ENCODE results near the gene SHMT1. TPM values are rescaled to one million over a fixed set of nuclear protein-coding genes. Genes with fewer than 3 reads are reported as not detected.
"Not testable (repeated sequence)": the region's sequence is repeated elsewhere in the genome, so short reads cannot be mapped to it uniquely, and the experiment has no call there.

SHMT1 gene
- total RNA-seq, 1 donor from 2014 or later = 6.4 TPM

GRCh38 chr17:18344021-18344420 lies 19.3 kb downstream of the SHMT1 start:
- Histone ChIP-seq H3K9me3 (ENCODE audit: insufficient read depth, low read depth, low read length) (no peaks in the 10 kb centered on the region), H3K27me3 (ENCODE audit: insufficient read depth, low read length) (no peaks in the 10 kb centered on the region), H3K79me2 (ENCODE audit: insufficient read depth, low read length) (no peaks in the 10 kb centered on the region), H3K4me1 (ENCODE audit: insufficient read depth, low read length) (no peaks in the 10 kb centered on the region), H3K4me2 (ENCODE audit: low read length) (no peak overlapping the region), H3K36me3 (ENCODE audit: insufficient read depth, low read length) (peaks cover 2% of the 10 kb centered on the region), H3K9ac (ENCODE audit: low read length) (no peak overlapping the region), H3K27ac (ENCODE audit: low read depth, low read length) (no peak overlapping the region), H3K4me3 (ENCODE audit: insufficient read depth, low read depth, low read length) (no peak overlapping the region), H2AFZ (ENCODE audit: low read depth, low read length) (no peak overlapping the region), H4K20me1 (ENCODE audit: insufficient read depth, low read length) (no peaks in the 10 kb centered on the region)
- no peak for DNase-seq (ENCODE audit: low read depth)
- Mint-ChIP-seq H3K27me3 (ENCODE audit: low read depth, unreplicated experiment) (no peaks in the 10 kb centered on the region), H3K4me1 (ENCODE audit: low read depth, unreplicated experiment) (no peaks in the 10 kb centered on the region), H3K36me3 (ENCODE audit: low read depth, unreplicated experiment) (peaks cover 25% of the 10 kb centered on the region), H3K9me3 (ENCODE audit: unreplicated experiment) (peaks cover 5% of the 10 kb centered on the region), H3K27ac (ENCODE audit: unreplicated experiment) (no peak overlapping the region), H3K4me3 (ENCODE audit: unreplicated experiment) (no peak overlapping the region)
- no peak for TF ChIP-seq CTCF (IDR thresholded peaks at IDR 0.05; ENCODE audit: insufficient read depth, low read depth, low read length)
- no peak for TF ChIP-seq EZH2 (IDR thresholded peaks at IDR 0.05; ENCODE audit: insufficient read depth, low read length)
- no peak for FAIRE-seq

GRCh38 chr17:18339933-18340332 lies 23.4 kb downstream of the SHMT1 start:
- no peak overlapping the region for H3K4me2 ChIP-seq (ENCODE audit: low read length)
- H3K9me3 Mint-ChIP-seq (ENCODE audit: unreplicated experiment) = peaks cover 8% of the 10 kb centered on the region
- H3K4me1 Mint-ChIP-seq (ENCODE audit: low read depth, unreplicated experiment) = no peaks in the 10 kb centered on the region
- FAIRE-seq = no peak
- H3K36me3 Mint-ChIP-seq (ENCODE audit: low read depth, unreplicated experiment) = peaks cover 32% of the 10 kb centered on the region
- H3K27ac Mint-ChIP-seq (ENCODE audit: unreplicated experiment) = no peak overlapping the region
- DNase-seq (ENCODE audit: low read depth) = no peak
- no peaks in the 10 kb centered on the region for H4K20me1 ChIP-seq (ENCODE audit: insufficient read depth, low read length)
- H3K9ac ChIP-seq (ENCODE audit: low read length) = no peak overlapping the region
- no peak overlapping the region for H3K4me3 ChIP-seq (ENCODE audit: insufficient read depth, low read depth, low read length)
- peaks cover 2% of the 10 kb centered on the region for H3K36me3 ChIP-seq (ENCODE audit: insufficient read depth, low read length)
- no peak overlapping the region for H3K4me3 Mint-ChIP-seq (ENCODE audit: unreplicated experiment)
- no peak overlapping the region for H2AFZ ChIP-seq (ENCODE audit: low read depth, low read length)
- H3K79me2 ChIP-seq (ENCODE audit: insufficient read depth, low read length) = no peaks in the 10 kb centered on the region
- no peaks in the 10 kb centered on the region for H3K4me1 ChIP-seq (ENCODE audit: insufficient read depth, low read length)
- H3K27me3 Mint-ChIP-seq (ENCODE audit: low read depth, unreplicated experiment) = no peaks in the 10 kb centered on the region
- no peak overlapping the region for H3K27ac ChIP-seq (ENCODE audit: low read depth, low read length)
- TF ChIP-seq CTCF (IDR thresholded peaks at IDR 0.05; ENCODE audit: insufficient read depth, low read depth, low read length) (no peak), EZH2 (IDR thresholded peaks at IDR 0.05; ENCODE audit: insufficient read depth, low read length) (no peak)
- no peaks in the 10 kb centered on the region for H3K27me3 ChIP-seq (ENCODE audit: insufficient read depth, low read length)
- no peaks in the 10 kb centered on the region for H3K9me3 ChIP-seq (ENCODE audit: insufficient read depth, low read depth, low read length)

- not testable (repeated sequence) for H3K36me3 ChIP-seq (ENCODE audit: insufficient read depth, low read length); FAIRE-seq; DNase-seq (ENCODE audit: low read depth); H3K9me3 ChIP-seq (ENCODE audit: insufficient read depth, low read depth, low read length); H3K27ac Mint-ChIP-seq (ENCODE audit: unreplicated experiment); H3K4me3 Mint-ChIP-seq (ENCODE audit: unreplicated experiment); H3K4me1 ChIP-seq (ENCODE audit: insufficient read depth, low read length); H3K27me3 ChIP-seq (ENCODE audit: insufficient read depth, low read length); H3K4me1 Mint-ChIP-seq (ENCODE audit: low read depth, unreplicated experiment); H3K79me2 ChIP-seq (ENCODE audit: insufficient read depth, low read length); H3K4me3 ChIP-seq (ENCODE audit: insufficient read depth, low read depth, low read length); H3K27me3 Mint-ChIP-seq (ENCODE audit: low read depth, unreplicated experiment); H3K4me2 ChIP-seq (ENCODE audit: low read length); H4K20me1 ChIP-seq (ENCODE audit: insufficient read depth, low read length); H2AFZ ChIP-seq (ENCODE audit: low read depth, low read length); H3K27ac ChIP-seq (ENCODE audit: low read depth, low read length); H3K9me3 Mint-ChIP-seq (ENCODE audit: unreplicated experiment); H3K9ac ChIP-seq (ENCODE audit: low read length)
- peaks cover 32% of the 10 kb centered on the region for H3K36me3 Mint-ChIP-seq (ENCODE audit: low read depth, unreplicated experiment)
Measured at GRCh38 chr17:18338158-18338557, 25.2 kb downstream of the SHMT1 start.

Measured in astrocyte (in vitro differentiated cells and primary cell).